Vagina (tissue), 2 donors: ENCODE measurements around the gene HES7.

ENCODE experiments used
- POLR2AphosphoS5 ChIP-seq, 2 donors: sonication (generic); formaldehyde crosslinking; IDR thresholded peaks; one replicate each; pipeline ENCODE4 v1.9.0; 2017; ENCODE audit warnings: antibody characterized with exemption in 2 of 2, mild to moderate bottlenecking in 2 of 2, low read depth in 1 of 2; ENCODE audit not compliant: insufficient read depth in 1 of 2
- TF ChIP-seq, protein P1 (sequence below), 3 experiments: fragments of 450-650 bp in 2 of 3; fragments of 200-600 bp in 1 of 3; sonication (generic) in 1 of 3; IDR thresholded peaks; one replicate each; pipeline ENCODE4 v1.5.1; 2017 to 2019; ENCODE audit warnings: antibody characterized with exemption in 3 of 3, mild to moderate bottlenecking in 2 of 3, moderate library complexity in 2 of 3

DNA sequence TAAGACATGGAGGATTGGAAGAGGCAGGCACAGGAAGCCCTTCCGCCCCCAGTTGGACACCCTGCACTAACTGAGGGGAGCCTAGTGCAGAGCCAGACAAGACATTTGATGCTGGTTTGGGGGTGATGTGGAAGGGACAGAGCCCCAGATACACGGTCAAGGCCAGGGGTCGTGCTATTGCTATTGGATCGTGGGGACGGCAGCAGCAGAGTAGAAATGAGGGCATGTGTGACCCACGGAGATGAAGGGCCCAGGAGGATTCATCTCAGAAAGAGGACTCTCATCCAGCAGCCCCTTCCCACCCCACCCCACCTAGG, 40.9 kb upstream of the HES7 start:
- no peak for TF ChIP-seq POLR2AphosphoS5 (IDR thresholded peaks at IDR 0.05; ENCODE audit: insufficient read depth in 1 of 2, low read depth in 1 of 2)
- TF ChIP-seq, protein P1, sequence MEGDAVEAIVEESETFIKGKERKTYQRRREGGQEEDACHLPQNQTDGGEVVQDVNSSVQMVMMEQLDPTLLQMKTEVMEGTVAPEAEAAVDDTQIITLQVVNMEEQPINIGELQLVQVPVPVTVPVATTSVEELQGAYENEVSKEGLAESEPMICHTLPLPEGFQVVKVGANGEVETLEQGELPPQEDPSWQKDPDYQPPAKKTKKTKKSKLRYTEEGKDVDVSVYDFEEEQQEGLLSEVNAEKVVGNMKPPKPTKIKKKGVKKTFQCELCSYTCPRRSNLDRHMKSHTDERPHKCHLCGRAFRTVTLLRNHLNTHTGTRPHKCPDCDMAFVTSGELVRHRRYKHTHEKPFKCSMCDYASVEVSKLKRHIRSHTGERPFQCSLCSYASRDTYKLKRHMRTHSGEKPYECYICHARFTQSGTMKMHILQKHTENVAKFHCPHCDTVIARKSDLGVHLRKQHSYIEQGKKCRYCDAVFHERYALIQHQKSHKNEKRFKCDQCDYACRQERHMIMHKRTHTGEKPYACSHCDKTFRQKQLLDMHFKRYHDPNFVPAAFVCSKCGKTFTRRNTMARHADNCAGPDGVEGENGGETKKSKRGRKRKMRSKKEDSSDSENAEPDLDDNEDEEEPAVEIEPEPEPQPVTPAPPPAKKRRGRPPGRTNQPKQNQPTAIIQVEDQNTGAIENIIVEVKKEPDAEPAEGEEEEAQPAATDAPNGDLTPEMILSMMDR (IDR thresholded peaks at IDR 0.05): no peak
